ENCODE data around the gene RITA1.

Gene RITA1

GRCh38 chr12:113154351-113154973 lies 31.1 kb upstream of the RITA1 start:
- no peak for DNase-seq (ENCODE audit: low spot score)

GRCh38 chr12:113155060-113155459 lies 30.5 kb upstream of the RITA1 start:
- DNase-seq (ENCODE audit: low spot score), result no peak

DNA sequence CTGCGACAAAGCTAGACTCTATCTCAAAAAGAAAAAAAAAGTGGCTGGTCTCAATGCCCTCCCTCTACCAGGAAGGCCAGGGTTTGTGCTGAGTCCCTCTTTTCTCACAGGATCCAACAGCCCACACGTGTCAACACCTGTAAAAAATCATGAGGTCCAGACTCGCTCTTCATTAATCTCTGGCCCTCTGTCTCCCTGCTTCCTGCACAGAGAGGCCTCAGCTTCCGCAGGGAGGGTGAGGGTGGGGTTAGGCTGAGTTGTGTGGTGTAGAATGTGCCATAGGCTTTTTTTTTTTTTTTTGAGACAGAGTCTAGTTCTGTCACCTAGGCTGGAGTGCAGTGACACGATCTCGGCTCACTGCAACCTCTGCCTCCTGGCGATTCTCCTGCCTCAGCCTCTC lies 29.9 kb upstream of the RITA1 start:
- no peak for DNase-seq (ENCODE audit: low spot score)

- DNase-seq (ENCODE audit: low spot score), result no peak
Observed at GRCh38 chr12:113157218-113157859, 28.2 kb upstream of the RITA1 start.

DNA sequence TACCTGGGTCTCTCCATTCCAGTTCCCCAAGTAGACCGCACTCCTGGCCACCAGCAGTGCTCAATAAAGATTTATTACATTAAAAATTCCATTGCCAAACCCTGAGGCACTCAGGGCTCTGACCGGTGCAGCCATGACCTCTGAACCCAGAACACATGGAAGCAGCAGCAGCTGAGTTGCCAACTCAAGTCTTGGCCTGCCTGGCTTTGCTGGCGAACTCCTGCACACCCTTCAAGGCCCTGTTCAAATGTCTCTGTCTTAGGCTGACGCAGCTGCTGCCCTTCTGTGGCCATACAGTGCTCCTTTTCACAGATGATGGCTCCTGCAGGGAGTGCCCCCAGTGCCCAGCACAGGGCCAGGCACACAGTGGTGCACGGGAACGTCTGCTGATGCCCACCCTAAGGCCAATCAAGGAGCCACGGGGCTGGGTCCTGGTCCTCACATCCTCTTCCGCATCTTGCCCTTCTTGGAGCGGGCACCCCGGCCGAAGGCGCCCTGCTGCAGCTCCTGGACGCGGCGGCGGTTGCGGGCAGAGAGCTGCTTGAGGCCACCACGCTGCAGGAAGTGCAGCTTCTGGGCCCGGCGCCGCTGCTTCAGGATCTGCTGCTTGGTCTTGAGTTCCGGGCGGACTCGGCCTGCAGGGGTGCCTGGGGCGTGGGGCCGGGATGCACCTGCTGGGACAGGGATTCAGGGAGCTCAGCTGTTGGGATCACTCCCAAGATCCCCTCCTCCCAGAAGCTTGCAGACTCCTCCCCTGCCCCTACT lies 26.9 kb upstream of the RITA1 start:
- no peak for DNase-seq (ENCODE audit: low spot score)

GRCh38 chr12:113159937-113160336 lies 25.6 kb upstream of the RITA1 start:
- no peak for DNase-seq (ENCODE audit: low spot score)

DNA sequence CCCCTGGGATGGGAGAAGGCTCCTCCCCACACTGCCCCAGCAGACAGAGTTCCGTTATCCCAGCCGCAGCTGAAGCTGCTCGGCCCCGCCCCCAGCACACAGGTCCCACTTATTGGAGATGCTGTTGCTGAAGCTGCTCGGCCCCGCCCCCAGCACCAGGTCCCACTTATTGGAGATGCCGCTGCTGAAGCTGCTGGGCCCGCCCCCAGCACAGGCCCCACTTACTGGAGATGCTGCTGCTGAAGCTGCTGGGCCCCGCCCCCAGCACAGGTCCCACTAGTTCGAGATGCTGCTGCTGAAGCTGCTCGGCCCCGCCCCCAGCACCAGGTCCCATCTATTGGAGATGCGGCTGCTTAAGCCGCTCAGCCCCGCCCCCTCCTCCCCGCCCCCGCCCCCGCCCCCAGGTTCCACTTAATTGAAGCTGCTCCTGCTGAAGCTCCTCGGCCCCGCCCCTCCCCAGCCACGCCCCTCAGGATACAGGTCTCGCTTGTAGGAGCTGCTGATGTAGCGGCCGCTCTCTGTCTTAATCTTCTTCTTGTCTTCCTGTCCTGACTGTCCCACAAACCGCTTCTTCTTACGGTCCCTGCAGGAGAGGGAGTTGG lies 24.0 kb upstream of the RITA1 start:
- no peak for DNase-seq (ENCODE audit: low spot score)

DNA sequence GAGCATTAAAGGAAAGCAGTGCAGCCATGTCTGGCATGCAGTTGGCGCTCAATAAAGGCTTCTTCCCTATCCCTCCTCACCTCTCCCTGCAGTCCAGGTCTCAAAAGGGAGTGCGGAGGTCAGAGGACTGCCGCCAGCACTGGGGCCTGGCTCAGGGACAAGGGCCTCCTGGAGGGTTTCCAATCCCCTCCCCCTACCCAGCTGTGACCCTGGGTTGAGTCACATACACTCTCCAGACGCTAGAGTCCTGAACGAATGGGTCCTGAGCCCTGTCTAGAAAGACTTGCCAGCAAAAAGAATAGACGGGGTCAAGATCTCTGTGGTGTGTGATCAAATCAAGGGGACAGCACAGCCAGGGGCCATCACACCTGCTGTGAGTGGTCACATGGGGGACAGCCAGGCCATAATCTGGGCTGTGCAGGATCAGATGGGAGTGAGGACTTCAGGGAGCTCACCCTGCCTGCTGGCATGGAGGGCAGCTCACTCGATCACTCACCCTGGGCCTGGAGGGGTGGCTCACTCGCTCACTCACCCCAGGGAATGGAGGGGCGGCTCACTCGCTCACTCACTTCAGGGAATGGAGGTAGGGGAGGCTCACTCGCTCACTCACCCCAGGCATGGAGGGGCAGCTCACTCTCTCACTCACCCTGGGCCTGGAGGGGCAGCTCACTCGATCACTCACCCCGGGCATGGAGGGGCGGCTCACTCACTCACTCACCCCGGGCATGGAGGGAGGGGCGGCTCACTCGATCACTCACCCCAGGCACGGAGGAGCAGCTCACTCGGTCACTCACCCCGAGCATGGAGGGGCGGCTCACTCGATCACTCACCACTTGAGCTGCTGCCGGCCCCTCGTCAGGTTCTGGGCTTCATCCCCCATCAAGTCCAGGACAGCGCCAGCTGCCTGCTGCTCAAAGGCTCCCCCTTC lies 23.2 kb upstream of the RITA1 start:
- peak; percentile 32 for DNase-seq (ENCODE audit: low spot score)

- DNase-seq (ENCODE audit: low spot score), result no peak
Observed at GRCh38 chr12:113163030-113163360, 22.5 kb upstream of the RITA1 start.

GRCh38 chr12:113164014-113164413 lies 21.5 kb upstream of the RITA1 start:
- DNase-seq (ENCODE audit: low spot score), result no peak

GRCh38 chr12:113165521-113166450 lies 19.7 kb upstream of the RITA1 start:
- no peak for DNase-seq (ENCODE audit: low spot score)

- DNase-seq (ENCODE audit: low spot score), result no peak
Observed at GRCh38 chr12:113167868-113168267, 17.7 kb upstream of the RITA1 start.

- no peak for DNase-seq (ENCODE audit: low spot score)
Observed at GRCh38 chr12:113169697-113170096, 15.8 kb upstream of the RITA1 start.

DNA sequence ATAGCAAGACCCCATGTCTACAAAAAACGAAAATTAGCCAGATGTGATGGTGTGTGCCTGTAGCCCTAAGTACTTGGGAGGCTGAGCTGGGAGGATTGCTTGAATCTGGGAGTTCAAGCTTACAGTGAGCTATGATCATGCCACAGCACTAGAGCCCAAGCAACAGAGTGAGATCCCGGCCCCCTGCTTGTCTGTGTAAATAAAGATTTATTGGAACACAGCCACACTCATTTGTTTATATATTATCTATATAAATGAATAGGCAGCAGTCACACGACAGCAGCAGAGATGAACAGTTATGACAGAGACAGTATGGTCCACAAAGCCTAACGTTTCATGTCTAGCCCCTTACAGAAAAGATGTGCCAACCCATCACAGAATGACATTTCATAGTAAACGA lies 15.1 kb upstream of the RITA1 start:
- no peak for DNase-seq (ENCODE audit: low spot score)

GRCh38 chr12:113170926-113171325 lies 14.6 kb upstream of the RITA1 start:
- no peak for DNase-seq (ENCODE audit: low spot score)

GRCh38 chr12:113171543-113171942 lies 14.0 kb upstream of the RITA1 start:
- DNase-seq (ENCODE audit: low spot score), result no peak

DNA sequence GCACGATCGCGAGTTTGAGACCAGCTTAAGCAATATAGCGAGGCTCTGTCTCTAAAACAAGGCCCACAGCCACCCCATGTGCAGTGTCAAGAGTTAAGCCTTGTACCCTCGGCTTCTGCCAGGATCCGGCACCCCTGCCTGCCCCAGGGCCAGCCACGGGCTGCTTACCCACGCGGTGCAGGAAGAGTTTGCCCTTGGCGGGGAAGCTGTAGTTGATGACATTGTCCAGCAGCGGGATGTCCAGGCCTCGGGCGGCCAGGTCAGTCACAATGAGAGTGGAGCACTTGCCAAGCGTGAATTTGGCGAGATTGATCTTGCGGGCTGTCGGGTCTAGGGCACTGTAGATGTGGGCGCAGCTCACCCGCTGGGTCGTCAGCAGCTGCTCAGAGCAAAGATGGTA lies 13.3 kb upstream of the RITA1 start:
- DNase-seq (ENCODE audit: low spot score), result no peak

GRCh38 chr12:113173081-113173698 lies 12.3 kb upstream of the RITA1 start:
- no peak for DNase-seq (ENCODE audit: low spot score)

DNA sequence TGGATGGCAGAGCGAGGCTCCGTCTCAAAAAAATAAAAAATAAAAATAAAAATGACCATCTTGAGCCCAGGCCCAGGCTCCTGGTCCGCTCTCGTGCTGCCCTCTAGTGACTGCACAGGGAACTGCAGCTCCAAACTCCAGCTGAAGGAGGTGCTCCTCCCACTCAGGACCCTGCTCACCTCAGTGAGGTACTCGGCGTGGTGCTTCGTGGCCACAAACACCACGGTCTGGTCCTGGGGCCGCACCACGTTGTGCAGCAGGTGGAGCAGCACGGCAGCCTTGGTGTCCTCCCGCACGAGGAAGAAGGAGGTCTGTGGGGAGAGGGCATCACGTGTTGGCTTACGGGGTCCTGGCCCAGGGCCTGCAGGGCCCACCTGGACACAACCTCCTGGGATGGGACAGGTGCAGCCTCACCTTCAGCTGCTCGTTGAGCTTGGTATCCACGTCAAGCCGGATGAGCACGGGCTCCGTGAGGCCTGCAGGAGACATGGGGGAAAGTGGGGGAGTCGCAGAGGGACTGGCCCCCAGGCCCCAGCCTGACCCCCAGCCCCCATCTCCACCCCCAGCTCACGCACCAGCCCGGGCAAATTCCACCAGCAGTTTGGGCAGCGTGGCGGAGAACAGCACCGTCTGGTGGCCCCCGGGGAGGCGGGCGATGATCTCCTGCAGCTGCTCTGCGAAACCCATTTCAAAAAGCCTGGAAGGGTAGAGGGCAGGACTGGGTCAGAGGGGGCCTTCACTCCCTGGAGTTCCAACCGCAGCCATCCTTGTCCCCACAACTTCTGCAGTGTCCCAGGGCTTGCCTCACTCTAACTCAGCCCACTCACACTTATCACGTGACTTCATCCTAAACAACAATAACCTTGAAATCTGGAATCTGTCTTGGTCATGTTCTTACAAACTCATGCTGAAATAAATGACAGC lies 10.8 kb upstream of the RITA1 start:
- peak; percentile 52 for DNase-seq (ENCODE audit: low spot score)
